ENCODE data around the gene TMEM255B.
A peak's percentile ranks its signal among the peaks of the same experiment; 100 is the strongest.

Gene TMEM255B

GRCh38 chr13:113859311-113860050 is 100.5 kb downstream of the TMEM255B start:
- DNase-seq (ENCODE audit: low read depth in 1 of 2, low spot score in 1 of 2): no peak

GRCh38 chr13:113860051-113860664 is 101.1 kb downstream of the TMEM255B start:
- peak in 1 of 2 donors; percentile 3 for DNase-seq (ENCODE audit: low read depth in 1 of 2, low spot score in 1 of 2)

GRCh38 chr13:113860665-113861432 is 101.8 kb downstream of the TMEM255B start:
- DNase-seq (ENCODE audit: low read depth in 1 of 2, low spot score in 1 of 2): peak in 1 of 2 donors; percentile 2

GRCh38 chr13:113861433-113862030 is 102.5 kb downstream of the TMEM255B start:
- peak in 1 of 2 donors; percentile 0 for DNase-seq (ENCODE audit: low read depth in 1 of 2, low spot score in 1 of 2)

GRCh38 chr13:113862191-113862930 is 103.3 kb downstream of the TMEM255B start:
- peak in 1 of 2 donors; percentile 3 for DNase-seq (ENCODE audit: low read depth in 1 of 2, low spot score in 1 of 2)

GRCh38 chr13:113862931-113863523 is 104.0 kb downstream of the TMEM255B start:
- no peak for DNase-seq (ENCODE audit: low read depth in 1 of 2, low spot score in 1 of 2)

- no peak for DNase-seq (ENCODE audit: low read depth in 1 of 2, low spot score in 1 of 2)
These were observed 104.7 kb downstream of the TMEM255B start, which contains the start of gene GAS6 for GRCh38 chr13:113863524-113864272. TSS of gene GAS6 (minus strand) at chr13:113864076. CDS start at chr13:113863920, 156 bp downstream.

- no peak for DNase-seq (ENCODE audit: low read depth in 1 of 2, low spot score in 1 of 2)
These were observed 105.4 kb downstream of the TMEM255B start for GRCh38 chr13:113864273-113864890.

GRCh38 chr13:113865427-113865826 is 106.4 kb downstream of the TMEM255B start:
- DNase-seq (ENCODE audit: low read depth in 1 of 2, low spot score in 1 of 2): no peak
